Measurements from ENCODE around the gene ZFPM1. TPM values are rescaled to one million over a fixed set of nuclear protein-coding genes. Genes with fewer than 3 reads are reported as not detected.

Gene ZFPM1
- polyA plus RNA-seq, 1 experiment, result 0.20 TPM

GRCh38 chr16:88577166-88577565 is 124.1 kb downstream of the ZFPM1 start:
- H3K27me3 ChIP-seq (ENCODE audit: control insufficient read depth, insufficient read depth, low read length), result no peaks in the 10 kb centered on the region
- no peaks in the 10 kb centered on the region for H3K9me3 ChIP-seq (ENCODE audit: control insufficient read depth, insufficient read depth, low read length)
- DNase-seq (ENCODE audit: low read depth, low spot score), result no peak
- no peak overlapping the region for H3K27ac ChIP-seq (ENCODE audit: low read depth, low read length)
- CTCF ChIA-PET, result interaction anchor here (0.6 kb wide), 1 partner anchor 672 kb away, joined by 3 read pairs; no protein-coding TSS in a partner anchor
- TF ChIP-seq CTCF (IDR thresholded peaks at IDR 0.05; ENCODE audit: low read depth, low read length), result no peak
- POLR2A ChIA-PET, result no interaction called here
- H3K4me3 ChIP-seq (ENCODE audit: low read depth, low read length), result no peak overlapping the region

- no peak for TF ChIP-seq CTCF (IDR thresholded peaks at IDR 0.05; ENCODE audit: low read depth, low read length)
- ChIA-PET CTCF (no interaction called here), POLR2A (interaction anchor here (0.6 kb wide), 1 partner anchor 9 kb away, joined by 5 read pairs; the partner anchor contains the start of gene ZC3H18)
- Histone ChIP-seq H3K27me3 (ENCODE audit: control insufficient read depth, insufficient read depth, low read length) (no peaks in the 10 kb centered on the region), H3K27ac (ENCODE audit: low read depth, low read length) (no peak overlapping the region), H3K9me3 (ENCODE audit: control insufficient read depth, insufficient read depth, low read length) (no peaks in the 10 kb centered on the region), H3K4me3 (ENCODE audit: low read depth, low read length) (no peak overlapping the region)
- no peak for DNase-seq (ENCODE audit: low read depth, low spot score)
Observed at GRCh38 chr16:88578446-88579313, 125.6 kb downstream of the ZFPM1 start.

GRCh38 chr16:88580371-88580770 is 127.3 kb downstream of the ZFPM1 start:
- H3K4me3 ChIP-seq (ENCODE audit: low read depth, low read length), result no peak overlapping the region
- no peaks in the 10 kb centered on the region for H3K27me3 ChIP-seq (ENCODE audit: control insufficient read depth, insufficient read depth, low read length)
- no peak for DNase-seq (ENCODE audit: low read depth, low spot score)
- no peak overlapping the region for H3K27ac ChIP-seq (ENCODE audit: low read depth, low read length)
- H3K9me3 ChIP-seq (ENCODE audit: control insufficient read depth, insufficient read depth, low read length), result no peaks in the 10 kb centered on the region
- POLR2A ChIA-PET, result no interaction called here
- CTCF ChIA-PET, result no interaction called here
- TF ChIP-seq CTCF (IDR thresholded peaks at IDR 0.05; ENCODE audit: low read depth, low read length), result no peak

GRCh38 chr16:88581033-88581432 is 128.0 kb downstream of the ZFPM1 start:
- no peaks in the 10 kb centered on the region for H3K27me3 ChIP-seq (ENCODE audit: control insufficient read depth, insufficient read depth, low read length)
- H3K4me3 ChIP-seq (ENCODE audit: low read depth, low read length), result no peak overlapping the region
- no peak overlapping the region for H3K27ac ChIP-seq (ENCODE audit: low read depth, low read length)
- DNase-seq (ENCODE audit: low read depth, low spot score), result no peak
- H3K9me3 ChIP-seq (ENCODE audit: control insufficient read depth, insufficient read depth, low read length), result no peaks in the 10 kb centered on the region
- CTCF ChIA-PET, result no interaction called here
- POLR2A ChIA-PET, result no interaction called here
- no peak for TF ChIP-seq CTCF (IDR thresholded peaks at IDR 0.05; ENCODE audit: low read depth, low read length)

GRCh38 chr16:88582912-88583575 is 130.0 kb downstream of the ZFPM1 start:
- no peak for TF ChIP-seq CTCF (IDR thresholded peaks at IDR 0.05; ENCODE audit: low read depth, low read length)
- Histone ChIP-seq H3K4me3 (ENCODE audit: low read depth, low read length) (no peak overlapping the region), H3K27ac (ENCODE audit: low read depth, low read length) (no peak overlapping the region), H3K9me3 (ENCODE audit: control insufficient read depth, insufficient read depth, low read length) (no peaks in the 10 kb centered on the region), H3K27me3 (ENCODE audit: control insufficient read depth, insufficient read depth, low read length) (no peaks in the 10 kb centered on the region)
- DNase-seq (ENCODE audit: low read depth, low spot score), result no peak
- ChIA-PET CTCF (no interaction called here), POLR2A (interaction anchor here (0.9 kb wide), 1 partner anchor 13 kb away, joined by 4 read pairs; no protein-coding TSS in a partner anchor)

Measured in AG04450 (cell line).